GM08714 (cell line): Measurements from ENCODE around the gene TTLL10.

Experiments
- H3K4me3 ChIP-seq: fragments of 200-500 bp; sonication (Bioruptor generic); 2 replicates; pipeline ENCODE4 v1.5.1; 2014; ENCODE audit warnings: mild to moderate bottlenecking, low read length, inconsistent platforms
- ZNF274 ChIP-seq: IDR thresholded peaks from 2 replicates; pipeline ENCODE4 v1.6.1; 2012; ENCODE audit warnings: mild to moderate bottlenecking, low read depth, low read length

The TTLL10 gene

DNA sequence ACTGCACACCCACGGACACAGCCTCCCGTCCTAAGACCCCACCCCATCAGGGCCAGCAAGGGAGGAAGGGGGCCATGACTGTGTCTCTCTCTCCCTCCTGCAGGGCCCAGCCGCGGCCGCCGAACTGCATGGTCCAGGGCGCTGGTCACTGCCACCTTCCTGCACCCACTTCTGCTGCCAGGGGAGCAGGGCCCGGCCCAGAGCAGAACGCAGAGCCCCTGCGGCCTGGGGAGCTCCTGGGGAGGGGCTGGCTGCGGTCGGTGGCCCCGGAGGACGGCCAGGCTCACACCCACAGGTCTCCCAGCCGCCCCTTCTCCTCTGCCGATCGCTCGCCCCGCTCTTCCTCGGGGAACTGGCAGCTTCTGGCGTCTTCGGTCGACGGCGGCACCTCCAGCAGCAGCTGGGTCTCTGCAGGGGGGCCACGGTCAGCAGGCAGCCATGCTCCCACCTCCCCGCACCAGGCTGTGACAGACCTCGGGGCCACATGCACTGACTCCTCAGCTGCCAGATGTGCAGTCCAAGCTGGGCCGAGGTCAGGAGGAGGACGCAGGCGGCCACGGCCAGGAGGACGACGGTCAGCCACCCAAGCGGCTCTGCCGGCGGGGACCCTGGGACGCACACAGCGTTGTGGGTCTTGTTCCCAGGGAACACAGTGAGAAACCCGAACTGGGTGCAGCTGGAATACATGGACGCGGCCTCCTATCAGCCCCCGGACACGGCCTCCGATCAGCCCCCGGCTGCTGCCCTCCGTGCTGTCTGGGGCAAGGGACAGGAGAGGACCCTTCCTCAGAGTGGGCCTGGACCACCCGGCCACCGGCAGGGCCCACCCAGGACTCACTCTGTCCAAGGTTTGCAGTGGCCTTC, 30.1 kb downstream of the TTLL10 start:
- no peak for TF ChIP-seq ZNF274

DNA sequence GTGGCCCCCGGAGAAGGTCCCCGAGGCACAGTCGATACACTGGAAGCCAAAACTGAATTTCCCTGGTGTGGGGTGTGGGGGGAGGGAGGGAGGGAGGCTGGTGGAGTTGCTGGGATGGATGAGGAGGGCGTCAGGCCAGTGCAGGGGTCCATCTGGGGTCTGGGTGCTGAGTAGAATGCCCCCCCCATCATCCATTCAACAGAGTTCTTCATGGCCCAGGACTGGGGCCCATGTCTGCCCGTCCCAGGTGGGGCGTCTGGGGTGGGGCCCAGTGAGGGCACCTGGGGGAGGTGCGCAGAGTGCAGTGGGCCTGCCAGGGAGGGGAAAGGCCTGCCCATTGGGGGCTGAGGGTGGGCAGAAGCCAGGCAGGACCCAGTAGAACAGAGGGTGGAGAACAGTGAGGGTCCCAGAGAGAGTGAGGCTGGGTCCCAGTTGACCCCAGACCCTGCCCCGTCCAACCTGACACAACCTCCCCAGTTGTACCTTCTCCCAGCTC, 30.8 kb downstream of the TTLL10 start:
- no peak for TF ChIP-seq ZNF274
- no peak overlapping the region for H3K4me3 ChIP-seq

More for the DNA sequence above, 30.1 kb downstream of the TTLL10 start:
- H3K4me3 ChIP-seq: no peak overlapping the region

GRCh38 chr1:1204998-1205768, 31.5 kb downstream of the TTLL10 start:
- TF ChIP-seq ZNF274: no peak
- no peak overlapping the region for H3K4me3 ChIP-seq

GRCh38 chr1:1205769-1206375, 32.2 kb downstream of the TTLL10 start:
- H3K4me3 ChIP-seq: no peak overlapping the region; the same call in 1 of the 2 replicates
- no peak for TF ChIP-seq ZNF274

- no peak within 1 kb of the TSS; the same call in 1 of the 2 replicates for H3K4me3 ChIP-seq
- no peak for TF ChIP-seq ZNF274
Observed at GRCh38 chr1:1206376-1206965, 32.8 kb downstream of the TTLL10 start, which contains the start of gene TNFRSF18. TNFRSF18 (minus strand) TSS chr1:1206592; CDS start chr1:1206571, 21 bp downstream.

DNA sequence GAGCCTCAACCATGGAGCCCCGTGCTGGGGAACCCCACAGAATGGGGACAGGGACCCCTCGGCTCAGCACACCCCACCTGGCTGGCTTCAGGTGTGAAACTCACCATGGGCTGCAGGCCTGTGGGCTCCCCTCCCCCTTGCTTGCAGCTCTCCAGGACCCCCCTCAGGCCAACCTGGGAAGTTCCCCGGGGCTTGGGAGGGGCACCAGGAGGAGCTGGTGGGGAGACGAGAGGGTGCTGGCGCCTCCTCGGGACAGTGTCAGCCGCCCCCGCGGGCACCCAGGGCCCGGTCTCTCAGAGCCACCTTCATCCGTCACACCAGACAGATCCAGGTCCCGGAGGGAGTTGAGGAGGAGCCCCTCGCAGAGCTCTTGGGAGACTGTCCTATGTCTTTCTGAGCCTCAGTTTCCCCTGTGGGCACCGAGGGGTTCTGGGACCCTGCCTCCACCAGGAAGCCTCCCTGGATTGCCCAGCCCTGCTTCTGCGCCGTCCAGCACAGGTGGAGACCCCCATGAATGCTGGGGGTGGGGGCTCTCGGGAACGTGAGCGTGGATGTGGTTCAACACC, 33.4 kb downstream of the TTLL10 start:
- no peak overlapping the region for H3K4me3 ChIP-seq
- no peak for TF ChIP-seq ZNF274

DNA sequence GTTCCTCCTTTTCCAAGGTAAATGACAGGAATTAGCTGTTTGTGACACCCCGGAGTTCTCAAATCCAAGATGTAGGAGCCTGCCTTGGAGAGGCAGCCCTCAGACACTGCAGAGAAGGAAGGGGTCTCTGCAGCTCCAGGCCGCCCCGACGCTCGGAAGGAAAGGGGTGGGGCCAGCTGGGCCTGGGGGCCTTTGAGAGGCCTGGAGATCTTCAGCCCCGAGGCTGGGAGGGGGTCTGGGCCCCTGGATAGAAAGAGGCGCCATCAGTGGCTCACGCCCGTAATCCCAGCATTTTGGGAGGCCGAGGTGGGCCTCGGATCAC, 33.9 kb downstream of the TTLL10 start:
- no peak for TF ChIP-seq ZNF274
- H3K4me3 ChIP-seq: no peak overlapping the region

- no peak overlapping the region for H3K4me3 ChIP-seq
- no peak for TF ChIP-seq ZNF274
Observed at GRCh38 chr1:1208713-1209433, 35.2 kb downstream of the TTLL10 start.

DNA sequence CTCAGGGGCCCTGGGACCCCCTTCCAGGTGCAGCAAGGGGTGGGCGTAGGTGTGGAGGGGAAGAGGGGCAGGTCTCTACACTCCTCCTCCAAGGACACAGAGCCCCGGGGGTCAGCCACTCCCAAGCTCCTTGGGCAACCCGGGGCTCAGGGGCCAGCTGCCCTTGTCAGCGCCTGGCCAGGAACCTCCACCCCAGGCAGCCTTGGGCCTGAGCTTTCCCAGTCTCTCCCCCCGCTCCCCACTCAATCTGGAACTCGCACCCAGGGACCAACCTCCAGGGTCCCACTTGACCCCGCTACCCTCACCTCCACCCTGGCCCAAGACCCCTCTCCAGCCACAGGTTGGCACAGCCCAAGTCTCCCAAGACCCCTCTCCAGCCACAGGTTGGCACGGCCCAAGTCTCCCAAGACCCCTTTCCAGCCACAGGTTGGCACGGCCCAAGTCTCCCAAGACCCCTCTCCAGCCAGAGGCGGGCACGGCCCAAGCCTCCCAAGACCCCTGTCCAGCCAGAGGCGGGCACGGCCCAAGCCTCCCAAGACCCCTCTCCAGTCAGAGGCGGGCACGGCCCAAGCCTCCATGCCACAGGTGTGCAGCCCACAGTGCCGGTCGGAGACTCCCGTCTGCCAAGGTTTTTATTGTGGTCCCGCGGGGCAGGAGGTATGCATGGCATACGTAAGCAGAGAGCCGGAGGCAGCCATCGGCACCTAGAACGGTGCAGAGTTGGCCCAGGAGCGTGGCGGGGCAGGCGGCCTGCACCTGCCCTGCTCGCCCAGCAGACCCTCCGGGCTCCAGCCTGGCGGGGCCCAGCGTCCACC, 37.3 kb downstream of the TTLL10 start:
- H3K4me3 ChIP-seq: no peak overlapping the region
- no peak for TF ChIP-seq ZNF274

GRCh38 chr1:1211541-1212441, 38.1 kb downstream of the TTLL10 start:
- H3K4me3 ChIP-seq: no peak overlapping the region
- TF ChIP-seq ZNF274: no peak

- TF ChIP-seq ZNF274: no peak
- no peak overlapping the region; the same call in 1 of the 2 replicates for H3K4me3 ChIP-seq
Observed at GRCh38 chr1:1212780-1213344, 39.2 kb downstream of the TTLL10 start.
